Heart right ventricle (tissue), 16 donors: ENCODE results near the gene DLGAP1. TPM values are rescaled to one million over a fixed set of nuclear protein-coding genes. Genes with fewer than 3 reads are reported as not detected.

Source experiments
- ATAC-seq, 8 donors: fragments of 200-7000 bp; cut with Tn5 transposase; one replicate each; pipeline ENCODE4 v1.9.1; 2020; ENCODE audit warnings: mild to moderate bottlenecking in 8 of 8, moderate library complexity in 8 of 8, moderate number of reproducible peaks in 1 of 8
- DNase-seq, 2 donors: peaks; one replicate each; pipeline ENCODE4 v3.0.0-alpha.2; 2020
- H3K27ac ChIP-seq, 10 donors: fragments of 200-600 bp; sonication (generic) in 2 of 10; one replicate each; pipeline versions ENCODE4 v1.5.0 to v1.8.0; 2020 to 2022; ENCODE audit warnings: mild to moderate bottlenecking in 3 of 10
- H3K27me3 ChIP-seq, 7 donors: fragments of 200-600 bp; one replicate each; pipeline ENCODE4 v1.8.0; 2021 to 2022; ENCODE audit warnings: mild to moderate bottlenecking in 2 of 7
- H3K36me3 ChIP-seq, 9 donors: fragments of 200-600 bp; sonication (generic) in 1 of 9; one replicate each; pipeline versions ENCODE4 v1.5.0 to v1.8.0; 2020 to 2022; ENCODE audit warnings: mild to moderate bottlenecking in 2 of 9
- H3K4me1 ChIP-seq, 9 donors: fragments of 200-600 bp; sonication (generic) in 1 of 9; one replicate each; pipeline versions ENCODE4 v1.5.0 to v1.8.0; 2020 to 2022; ENCODE audit warnings: mild to moderate bottlenecking in 4 of 9
- H3K4me3 ChIP-seq, 10 donors: fragments of 200-600 bp; sonication (generic) in 2 of 10; one replicate each; pipeline versions ENCODE4 v1.5.0 to v1.8.0; 2020 to 2022; ENCODE audit warnings: mild to moderate bottlenecking in 7 of 10, moderate library complexity in 2 of 10
- H3K9me3 ChIP-seq, 11 donors: fragments of 200-600 bp in 10 of 11; sonication (generic) in 2 of 11; one replicate each; pipeline versions ENCODE4 v1.5.0 to v1.8.0; 2013 to 2022; ENCODE audit warnings: mild to moderate bottlenecking in 2 of 11, control low read depth in 1 of 11, moderate library complexity in 1 of 11
- CTCF ChIP-seq, 9 donors: fragments of 200-600 bp; sonication (generic) in 2 of 9; IDR thresholded peaks; one replicate each; pipeline versions ENCODE4 v1.5.0 to v1.8.0; 2021 to 2022; ENCODE audit warnings: antibody characterized with exemption in 9 of 9, mild to moderate bottlenecking in 5 of 9, moderate library complexity in 1 of 9
- WGBS, 2 donors: extraction: QIAGEN DNeasy Blood & Tissue Kit; methylation state at CpG; one replicate each; pipeline ENCODE4 v1.1.7; 2013; ENCODE audit warnings: inconsistent platforms in 1 of 2; 5-methylcytosine and 5-hydroxymethylcytosine counted together
- intact Hi-C, 10 donors: fragments of 100-400 bp; cut with DNase I; formaldehyde crosslinking; loops; one replicate each; pipeline versions ENCODE4 v1.11.1 to v1.14.2; 2022
- polyA plus RNA-seq, 2 donors: library from polyadenylated mRNA; stranded (reverse); fragments of 200-250 nt; gene quantifications; one replicate each; pipeline ENCODE4 v1.2.3, GENCODE V29; 2013
- total RNA-seq, 10 donors: library from RNA; stranded (reverse); fragmentation: NEBNext Ultra II Directional in 3 of 10; extraction: Animal tissue kit (Norgen Biotek cat#: 25700) in 3 of 10; gene quantifications; one replicate each; pipeline versions ENCODE4 v1.2.1 to v1.2.4, GENCODE V29; 2021 to 2023
- donor health status: Arrhythmogenic right ventricular cardiomyopathy.
- donor health status: ischemic (EF 13 %, LVEDD 7.1; RV severe dilation, severe dysfunction).
- donor health status: healthy with polysubstance abuse.
- donor health status: DM: no; HTN: yes; CAD: no.
- donor health status: DM: no; HTN: no; CAD: no.
- donor health status: ischemic (EF 25% LVEDD 6.9; RV normal size, moderate dysfunction).
- donor health status: ischemic (EF 25% LVEDD 5.7; RV mildly dilated, moderate dysfunction).
- donor health status: healthy.
- donor health status: DM: yes; HTN: yes; CAD: no.
- donor health status: Ischemic cardiomyopathy.
- donor health status: ischemic (EF 35%, LVEDD 5.7; RV mildly dilated, moderate dysfunction).
- donor health status: nonischemic (EF 11% LVEDD 7.7; RV severe dilation, severe dysfunction).
- donor health status: DM: yes; HTN: yes; CAD: no.
- donor health status: PGD.
- donor health status: ischemic (EF 29% LVEDD 5.4; RV normal size, mild dysfunction).
- donor health status: nonischemic (EF 23%, LVEDD 6.1; RV moderate dilation, normal function).

Gene DLGAP1
- total and polyA plus RNA-seq, 12 donors = 0.07 to 7.2 (median 1.0) TPM; not detected in 2

GRCh38 chr18:4181086-4181485 is 274.0 kb downstream of the DLGAP1 start:
- intact Hi-C loops = no loop called here
- 62 to 64% methylated on average over 3 of the region's 3 CpGs for WGBS, 2 donors
- Histone ChIP-seq H3K4me1 (no peaks in the 10 kb centered on the region), H3K9me3 (peaks cover 0 to 9% (median 0%) of the 10 kb centered on the region in 11 donors), H3K4me3 (no peak overlapping the region), H3K27me3 (no peaks in the 10 kb centered on the region), H3K36me3 (no peaks in the 10 kb centered on the region), H3K27ac (no peak overlapping the region)
- ATAC-seq (no peak), DNase-seq (no peak)
- TF ChIP-seq CTCF (IDR thresholded peaks at IDR 0.05) = no peak

- Histone ChIP-seq H3K27ac (no peak overlapping the region), H3K4me1 (no peaks in the 10 kb centered on the region), H3K27me3 (no peaks in the 10 kb centered on the region), H3K9me3 (peaks cover 0 to 3% (median 0%) of the 10 kb centered on the region in 11 donors), H3K36me3 (no peaks in the 10 kb centered on the region), H3K4me3 (no peak overlapping the region)
- intact Hi-C loops = no loop called here
- 32 to 47% methylated on average over 6 of the region's 6 CpGs for WGBS, 2 donors
- DNase-seq (no peak), ATAC-seq (no peak)
- no peak for TF ChIP-seq CTCF (IDR thresholded peaks at IDR 0.05)
Measured at GRCh38 chr18:4172196-4173100, 282.7 kb downstream of the DLGAP1 start.

GRCh38 chr18:4157352-4157751 is 297.8 kb downstream of the DLGAP1 start:
- ATAC-seq (no peak), DNase-seq (no peak)
- peaks cover 0 to 5% (median 0%) of the 10 kb centered on the region in 11 donors for H3K9me3 ChIP-seq
- H3K27ac ChIP-seq = no peak overlapping the region
- no peaks in the 10 kb centered on the region for H3K36me3 ChIP-seq
- no peaks in the 10 kb centered on the region for H3K27me3 ChIP-seq
- intact Hi-C loops = no loop called here
- H3K4me1 ChIP-seq = no peaks in the 10 kb centered on the region
- H3K4me3 ChIP-seq = no peak overlapping the region
- WGBS, 2 donors = 73 to 74% methylated on average over 4 of the region's 4 CpGs
- no peak for TF ChIP-seq CTCF (IDR thresholded peaks at IDR 0.05)

GRCh38 chr18:4146797-4147196 is 308.3 kb downstream of the DLGAP1 start:
- no peak overlapping the region for H3K4me3 ChIP-seq
- peaks cover 0 to 4% (median 0%) of the 10 kb centered on the region in 11 donors for H3K9me3 ChIP-seq
- H3K27me3 ChIP-seq = no peaks in the 10 kb centered on the region
- H3K36me3 ChIP-seq = no peaks in the 10 kb centered on the region
- no peak for ATAC-seq
- TF ChIP-seq CTCF (IDR thresholded peaks at IDR 0.05) = no peak
- H3K27ac ChIP-seq = no peak overlapping the region
- no peaks in the 10 kb centered on the region for H3K4me1 ChIP-seq
- intact Hi-C loops = no loop called here
- DNase-seq = no peak
- 88 to 95% methylated on average over 1 of the region's 1 CpG for WGBS, 2 donors
